GM23248 (cell line): ENCODE results near the gene RUFY2.

ENCODE experiments used
- EZH2 ChIP-seq: fragments of 200-600 bp; sonication (generic); IDR thresholded peaks from 2 replicates; pipeline ENCODE4 v1.6.1; 2018; ENCODE audit warnings: antibody characterized with exemption, mild to moderate bottlenecking; ENCODE audit not compliant: insufficient read depth, poor library complexity, severe bottlenecking
- EZH2phosphoT487 ChIP-seq: fragments of 200-600 bp; sonication (generic); IDR thresholded peaks from 2 replicates; pipeline ENCODE4 v1.6.1; 2018; ENCODE audit warnings: antibody characterized with exemption, moderate library complexity, mild to moderate bottlenecking, low read depth; ENCODE audit not compliant: insufficient read depth

DNA sequence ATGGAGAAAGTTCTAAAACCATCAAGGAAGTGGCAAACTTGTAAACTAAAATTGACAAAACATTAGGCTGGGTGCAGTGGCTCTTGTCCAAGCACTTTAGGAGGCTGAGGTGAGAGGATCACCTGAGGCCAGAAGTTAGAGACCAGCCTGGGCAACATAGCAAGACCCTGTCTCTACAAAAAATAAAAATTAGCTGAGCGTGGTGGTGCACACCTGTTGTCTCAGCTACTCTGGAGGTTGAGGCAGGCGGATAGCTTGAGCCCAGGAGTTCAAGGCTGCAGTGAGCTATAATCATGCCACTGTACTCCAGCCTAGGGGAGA is 104.6 kb downstream of the RUFY2 start:
- TF ChIP-seq EZH2 (no peak), EZH2phosphoT487 (no peak)
